Endodermal cell (in vitro differentiated cells): ENCODE measurements around the gene GCLM. TPM values are rescaled to one million over a fixed set of nuclear protein-coding genes. Genes with fewer than 3 reads are reported as not detected.
"Not testable (repeated sequence)": the region's sequence is repeated elsewhere in the genome, so short reads cannot be mapped to it uniquely, and the experiment has no call there.

Source experiments
- DNase-seq: peaks from one replicate; pipeline ENCODE4 v3.0.0-alpha.2; 2017
- H3K27ac ChIP-seq: 2 replicates; pipeline ENCODE4 v1.5.1; 2013; ENCODE audit warnings: mild to moderate bottlenecking, low read depth, low read length, moderate library complexity
- H3K27me3 ChIP-seq: 2 replicates; pipeline ENCODE4 v1.6.1; 2013; ENCODE audit warnings: mild to moderate bottlenecking, low read length, moderate library complexity; ENCODE audit not compliant: insufficient read depth, control insufficient read depth, poor library complexity, severe bottlenecking
- H3K36me3 ChIP-seq: 2 replicates; pipeline ENCODE4 v1.7.0; 2013; ENCODE audit warnings: mild to moderate bottlenecking, low read length, moderate library complexity; ENCODE audit not compliant: control insufficient read depth, insufficient read depth
- H3K4me1 ChIP-seq: one replicate; pipeline ENCODE4 v1.7.0; 2013; ENCODE audit warnings: low read length; ENCODE audit not compliant: control insufficient read depth, insufficient read depth
- H3K4me3 ChIP-seq: 2 replicates; pipeline ENCODE4 v1.5.1; 2013; ENCODE audit warnings: mild to moderate bottlenecking, low read length, moderate library complexity
- H3K9ac ChIP-seq: 2 replicates; pipeline ENCODE4 v1.6.1; 2013; ENCODE audit warnings: mild to moderate bottlenecking, low read length, moderate library complexity; ENCODE audit not compliant: poor library complexity, severe bottlenecking; ENCODE audit errors: extremely low read depth
- H3K9me3 ChIP-seq: 2 replicates; pipeline ENCODE4 v1.6.1; 2013; ENCODE audit warnings: mild to moderate bottlenecking, low read length, moderate library complexity; ENCODE audit not compliant: control insufficient read depth
- H3K27ac Mint-ChIP-seq: 2 replicates; pipeline ENCODE4 v1.8.0; 2020; ENCODE audit warnings: mixed read lengths
- H3K27me3 Mint-ChIP-seq: 2 replicates; pipeline ENCODE4 v1.8.0; 2021; ENCODE audit warnings: mild to moderate bottlenecking, mixed read lengths; ENCODE audit not compliant: insufficient read depth
- H3K36me3 Mint-ChIP-seq: 2 replicates; pipeline ENCODE4 v1.8.0; 2020; ENCODE audit warnings: low read depth, mixed read lengths
- H3K4me1 Mint-ChIP-seq: 2 replicates; pipeline ENCODE4 v1.8.0; 2020; ENCODE audit warnings: mixed read lengths
- H3K4me3 Mint-ChIP-seq: 2 replicates; pipeline ENCODE4 v1.8.0; 2020; ENCODE audit warnings: mild to moderate bottlenecking, moderate library complexity, mixed read lengths
- H3K9me3 Mint-ChIP-seq: 2 replicates; pipeline ENCODE4 v1.8.0; 2020; ENCODE audit warnings: mild to moderate bottlenecking, mixed read lengths
- CTCF ChIP-seq: fragments of 200-600 bp; sonication (generic); conservative IDR thresholded peaks from 2 replicates; pipeline ENCODE4 v1.5.0; 2021; ENCODE audit warnings: antibody characterized with exemption, mild to moderate bottlenecking
- WGBS, 2 experiments: methylation state at CpG; one replicate each; pipeline versions ENCODE4 v1.1.5 to v1.1.7; 2013; ENCODE audit warnings: missing lambda C conversion rate in 2 of 2, mixed read lengths in 1 of 2; ENCODE audit not compliant: insufficient coverage in 1 of 2, insufficient read length in 1 of 2; 5-methylcytosine and 5-hydroxymethylcytosine counted together
- total RNA-seq, 2 donors: library from RNA; stranded (reverse); fragmentation: NEBNext Ultra II Directional in 1 of 2; extraction: Animal tissue kit (Norgen Biotek cat#: 25700) in 1 of 2; gene quantifications; 2 replicates in 1 of 2; 3 replicates in 1 of 2; pipeline ENCODE4 v1.2.1, GENCODE V29; 2021

The GCLM gene
- total RNA-seq, 2 donors from 2014 or later: 14.0 to 19.4 TPM

- Histone ChIP-seq H3K36me3 (no peaks in the 10 kb centered on the region), H3K4me1 (no peaks in the 10 kb centered on the region), H3K27ac (no peak overlapping the region), H3K9ac (no peak overlapping the region), H3K27me3 (no peaks in the 10 kb centered on the region), H3K9me3 (peaks cover 15% of the 10 kb centered on the region), H3K4me3 (no peak overlapping the region)
- TF ChIP-seq CTCF: no peak
- Mint-ChIP-seq H3K27me3 (peaks cover 6% of the 10 kb centered on the region), H3K9me3 (peaks cover 38% of the 10 kb centered on the region), H3K36me3 (no peaks in the 10 kb centered on the region), H3K4me3 (no peak overlapping the region), H3K4me1 (no peaks in the 10 kb centered on the region), H3K27ac (no peak overlapping the region)
- WGBS, 2 experiments: 87 to 100% methylated on average over 1 of the region's 1 CpG
- no peak for DNase-seq
These were observed 48.9 kb upstream of the GCLM start for GRCh38 chr1:93958032-93958725.

GRCh38 chr1:93955765-93956164 is 46.5 kb upstream of the GCLM start:
- Mint-ChIP-seq H3K27me3 (peaks cover 9% of the 10 kb centered on the region), H3K27ac (no peak overlapping the region), H3K36me3 (no peaks in the 10 kb centered on the region), H3K9me3 (peaks cover 61% of the 10 kb centered on the region), H3K4me1 (no peaks in the 10 kb centered on the region), H3K4me3 (no peak overlapping the region)
- no peak for DNase-seq
- Histone ChIP-seq H3K27me3 (no peaks in the 10 kb centered on the region), H3K9ac (no peak overlapping the region), H3K27ac (no peak overlapping the region), H3K36me3 (no peaks in the 10 kb centered on the region), H3K4me1 (no peaks in the 10 kb centered on the region), H3K4me3 (no peak overlapping the region), H3K9me3 (peaks cover 26% of the 10 kb centered on the region)
- 75% methylated on average over 1 of the region's 1 CpG; no CpG with 5 or more reads in 1 of the 2 experiments for WGBS, 2 experiments
- no peak for TF ChIP-seq CTCF

GRCh38 chr1:93947002-93947686 is 37.9 kb upstream of the GCLM start:
- not testable (repeated sequence) for H3K4me1 ChIP-seq, H3K27me3 Mint-ChIP-seq, H3K4me1 Mint-ChIP-seq, H3K36me3 ChIP-seq, DNase-seq, H3K27me3 ChIP-seq, H3K9ac ChIP-seq, H3K4me3 ChIP-seq, H3K27ac ChIP-seq, H3K27ac Mint-ChIP-seq, H3K36me3 Mint-ChIP-seq, H3K4me3 Mint-ChIP-seq
- 91 to 100% methylated on average over 1 of the region's 2 CpGs for WGBS, 2 experiments
- H3K9me3 Mint-ChIP-seq: peaks cover 32% of the 10 kb centered on the region
- peaks cover 23% of the 10 kb centered on the region for H3K9me3 ChIP-seq
